Measurements from ENCODE around the gene EQTN.

- no peak for TF ChIP-seq EZH2 (IDR thresholded peaks at IDR 0.05; ENCODE audit: low read depth, low read length, severe bottlenecking)
- TF ChIP-seq JUND (IDR thresholded peaks at IDR 0.05; ENCODE audit: low read length), result no peak
- TF ChIP-seq CTCF (IDR thresholded peaks at IDR 0.05; ENCODE audit: control extremely low read depth in 1 of 3, insufficient read depth in 1 of 3, low read depth in 1 of 3, low read length in 3 of 3), result no peak
- no peak for TF ChIP-seq RFX5 (IDR thresholded peaks at IDR 0.05; ENCODE audit: borderline replicate concordance, low read depth, low read length)
- TF ChIP-seq ATF3 (IDR thresholded peaks at IDR 0.05; ENCODE audit: insufficient read depth, low read depth, low read length), result no peak
- TF ChIP-seq SIN3A (conservative IDR thresholded peaks at IDR 0.05 in 1 of 2, IDR thresholded peaks at IDR 0.05 in 1 of 2; ENCODE audit: low read depth in 1 of 2, low read length in 2 of 2), result no peak
- TF ChIP-seq EP300 (IDR thresholded peaks at IDR 0.05; ENCODE audit: borderline replicate concordance in 1 of 2, low read depth in 2 of 2, low read length in 2 of 2), result no peak
These were observed 40.3 kb upstream of the EQTN start for GRCh38 chr9:27337236-27337635.

All from H1 (cell line).